PC-3 (cell line): ENCODE results near the gene NPAS2.

Source experiments
- CTCF ChIP-seq: fragments of 300-600 bp; sonication (generic); conservative IDR thresholded peaks from 2 replicates; pipeline ENCODE4 v1.5.1; 2017; ENCODE audit warnings: antibody characterized with exemption, low read depth, mild to moderate bottlenecking, low read length
- EZH2 ChIP-seq: fragments of 300-600 bp; sonication (generic); IDR thresholded peaks from one replicate; pipeline ENCODE4 v1.6.1; 2017; ENCODE audit warnings: antibody characterized with exemption, mild to moderate bottlenecking, low read length; ENCODE audit not compliant: unreplicated experiment

GRCh38 chr2:100855606-100856005, 35.7 kb downstream of the NPAS2 start:
- TF ChIP-seq CTCF (no peak), EZH2 (no peak)
